GM18520 (cell line): ENCODE measurements around the gene ZCCHC24.

Source experiments
- ATAC-seq: cut with Tn5 transposase; IDR thresholded peaks from one replicate; pipeline ENCODE4 v1.9.1; 2021; ENCODE audit not compliant: unreplicated experiment

The ZCCHC24 gene

DNA sequence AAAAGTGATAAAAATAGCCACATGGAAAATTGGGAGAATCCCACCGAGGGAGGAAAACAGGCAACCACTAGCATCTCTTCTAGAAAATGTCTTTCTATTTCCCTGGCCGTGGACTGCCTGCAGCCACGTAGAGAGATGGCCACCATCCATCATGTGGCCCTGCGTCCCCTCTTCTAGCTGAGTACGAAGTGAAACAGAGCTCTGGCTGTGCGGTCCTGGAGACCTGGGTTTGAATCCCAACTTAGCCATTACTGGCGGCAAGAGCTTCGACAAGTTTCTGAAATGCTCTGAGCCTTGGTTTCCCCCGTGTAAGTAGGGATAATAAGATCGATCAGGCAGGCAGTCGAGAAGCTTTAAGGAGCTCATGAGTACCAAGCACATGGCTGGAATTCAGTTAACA is 32.9 kb downstream of the ZCCHC24 start:
- ATAC-seq: no peak

DNA sequence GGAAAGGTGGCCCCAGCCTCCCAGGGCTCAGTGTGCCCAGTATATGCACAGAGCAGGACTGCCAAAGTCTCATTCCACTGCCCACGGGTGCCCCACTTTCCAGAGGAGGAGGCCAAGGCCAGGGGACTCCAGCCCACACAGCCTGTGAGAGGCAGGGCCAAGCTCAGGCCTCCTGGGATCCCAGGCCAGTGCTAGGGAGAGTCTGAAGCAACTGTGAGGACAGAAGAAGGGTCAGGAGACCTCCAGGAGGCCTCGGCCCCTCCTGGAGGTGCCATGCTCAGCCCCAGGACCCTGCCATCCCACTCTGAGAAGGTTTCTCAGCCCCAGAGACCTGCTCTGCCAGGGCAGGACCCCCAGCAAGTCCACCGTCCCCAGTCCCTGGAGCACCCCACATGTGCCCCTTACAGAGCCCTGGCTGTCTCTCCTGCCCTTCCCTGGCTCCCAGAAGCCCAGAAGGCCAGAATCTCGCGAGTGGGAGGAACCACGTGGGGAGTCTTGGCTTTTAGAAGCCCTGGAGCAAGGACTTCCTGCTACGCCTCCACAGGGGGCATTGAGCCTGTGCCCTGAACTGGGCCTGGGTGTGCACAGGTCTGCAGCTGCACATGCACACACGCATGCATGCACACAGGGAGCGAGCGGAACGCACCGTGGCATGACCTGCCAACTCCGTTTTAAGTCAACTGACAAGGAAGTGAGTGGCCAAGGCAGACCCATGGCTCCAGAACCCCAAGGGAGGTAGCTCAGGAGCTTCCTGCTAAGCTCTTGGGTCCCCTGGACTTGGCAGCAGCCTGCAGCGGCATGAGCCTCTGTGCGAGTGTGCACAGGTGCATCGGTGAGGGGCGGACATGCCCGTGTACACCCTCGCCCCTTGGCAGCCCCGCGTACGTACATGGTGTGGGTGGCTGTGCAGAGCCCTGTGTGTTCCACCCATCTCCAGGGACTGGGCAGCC is 33.6 kb downstream of the ZCCHC24 start:
- ATAC-seq: no peak

DNA sequence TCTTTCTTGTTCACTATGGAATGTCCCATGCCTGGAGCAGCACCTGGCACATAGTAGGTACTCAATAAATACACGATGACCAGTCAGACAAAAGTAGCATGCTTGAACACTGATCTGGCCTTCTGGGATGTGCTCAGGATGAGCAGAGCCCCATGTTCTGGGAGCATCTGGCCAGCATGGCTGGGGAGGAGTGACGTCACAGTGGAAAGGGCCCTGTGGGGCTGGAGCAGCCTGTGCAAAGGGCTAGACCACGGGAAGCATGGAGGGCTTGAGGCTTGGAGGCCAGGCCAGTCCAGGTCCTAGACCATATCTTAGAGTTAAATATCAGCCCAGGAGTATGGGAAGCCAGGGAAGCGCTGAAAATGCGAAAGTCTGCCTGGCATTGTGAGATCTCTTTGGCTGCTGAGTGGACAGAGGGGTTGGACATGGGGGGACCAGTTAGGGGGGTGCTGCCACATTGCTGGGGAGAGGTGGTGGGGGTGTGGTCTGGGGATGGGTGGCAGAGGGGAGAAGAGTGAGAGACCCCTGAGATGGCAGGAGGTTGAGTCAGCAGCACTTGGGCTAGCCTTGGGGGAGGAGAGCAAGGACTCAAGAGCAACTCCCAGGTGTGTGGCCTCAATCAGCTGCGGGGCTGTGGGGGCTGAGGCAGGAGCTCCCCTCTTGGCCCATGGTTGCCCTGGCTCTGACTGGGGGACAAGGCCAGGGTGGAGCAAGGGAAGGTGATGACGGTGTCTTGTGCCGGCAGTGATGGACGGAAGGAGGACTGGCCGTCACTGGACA is 34.9 kb downstream of the ZCCHC24 start:
- ATAC-seq: no peak

DNA sequence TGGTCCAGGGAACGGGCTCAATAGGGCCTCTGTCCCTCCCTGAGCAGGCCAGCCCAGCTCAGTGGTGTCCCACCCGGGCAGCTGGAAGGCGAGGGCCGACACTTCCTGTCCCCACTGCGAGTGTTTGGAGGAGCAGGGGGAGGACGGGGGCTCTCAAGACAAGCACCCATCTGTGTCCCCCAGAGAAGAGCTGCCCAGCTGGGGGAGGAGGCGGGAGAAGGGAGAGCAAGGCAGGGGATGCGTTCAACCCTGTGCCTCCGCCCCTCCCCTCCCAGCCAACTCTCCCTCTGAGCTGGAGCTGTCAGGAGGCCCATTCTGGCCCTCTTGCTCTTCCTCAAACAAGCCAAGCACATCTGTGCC is 35.7 kb downstream of the ZCCHC24 start:
- no peak for ATAC-seq

DNA sequence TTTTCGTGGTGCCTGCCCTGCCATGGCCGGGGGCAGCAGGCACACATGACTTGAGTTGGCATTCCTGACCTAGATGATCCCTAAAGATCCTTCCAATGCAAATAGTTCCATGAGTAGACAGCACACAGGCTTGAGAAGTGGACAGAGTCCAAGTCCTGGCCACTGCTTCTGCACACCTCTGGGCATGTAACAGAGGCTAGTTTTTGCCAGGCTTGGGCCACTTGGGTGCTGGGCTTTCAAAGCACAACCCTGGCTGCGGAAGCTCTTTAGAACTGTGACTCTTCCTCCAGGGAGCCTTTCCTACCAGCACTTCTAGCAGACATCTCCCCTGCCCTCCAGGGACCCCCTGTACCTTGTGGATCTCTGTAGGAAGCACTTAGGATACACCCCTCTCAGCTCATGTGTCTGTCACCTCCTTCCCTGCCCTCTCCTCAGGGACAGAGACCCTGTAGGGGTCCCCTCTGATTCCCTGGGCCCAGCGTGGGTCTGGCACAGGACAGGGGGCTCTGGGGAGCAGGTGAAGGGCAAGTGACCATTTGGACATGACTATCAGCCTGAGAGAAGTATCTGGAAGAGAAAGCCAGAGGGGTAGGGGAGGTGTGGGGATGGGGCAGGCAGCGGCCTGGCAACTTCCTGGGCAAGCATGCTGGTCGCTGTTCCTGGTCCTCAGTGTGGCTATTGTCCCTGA is 36.2 kb downstream of the ZCCHC24 start:
- ATAC-seq: no peak

DNA sequence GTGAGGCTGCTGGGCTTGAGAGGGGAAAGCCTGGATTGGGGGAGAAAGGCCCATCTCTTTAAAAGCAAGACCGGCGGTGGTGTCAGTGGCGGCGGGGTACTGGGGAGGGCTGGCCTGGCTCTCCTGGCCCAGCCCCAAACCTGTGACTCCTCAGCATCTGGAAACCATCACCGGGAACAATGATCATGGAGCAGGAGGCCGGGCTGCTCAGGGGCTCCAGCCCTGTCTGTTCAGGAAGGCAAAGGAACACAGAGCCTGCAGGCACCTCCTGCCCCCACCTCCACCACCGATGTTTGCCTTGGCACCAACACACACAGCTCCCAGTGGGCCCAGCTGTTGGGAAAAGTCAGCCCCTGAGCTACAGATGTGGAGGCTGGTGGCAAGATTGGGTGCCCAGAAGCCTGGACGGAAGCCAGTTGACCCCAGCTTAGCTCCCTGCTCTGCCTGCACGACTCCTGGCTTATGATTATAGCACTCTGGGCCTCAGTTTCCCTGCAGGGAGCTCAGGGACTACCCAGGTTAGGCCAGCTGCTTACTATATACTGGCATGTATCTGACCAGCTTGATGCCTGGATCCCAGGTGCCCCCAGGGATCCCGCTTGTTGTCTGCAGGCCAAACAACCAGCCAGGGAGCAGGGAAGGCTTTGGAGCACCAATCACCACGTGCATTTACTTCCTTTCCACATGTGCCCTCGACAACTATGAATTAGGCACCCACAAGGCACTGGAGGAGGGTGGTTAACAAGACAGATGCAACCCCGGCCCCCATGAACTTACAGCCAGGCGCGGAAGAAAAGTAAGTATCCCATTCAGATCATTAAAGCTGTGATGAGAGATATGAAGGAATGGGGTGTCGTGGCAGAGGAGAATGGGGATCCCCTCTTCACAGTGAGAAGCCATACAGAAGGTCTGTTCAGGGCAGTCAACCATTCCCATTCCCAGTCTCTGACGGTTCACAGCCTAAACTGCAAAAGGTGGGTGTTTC is 37.3 kb downstream of the ZCCHC24 start:
- ATAC-seq: no peak

DNA sequence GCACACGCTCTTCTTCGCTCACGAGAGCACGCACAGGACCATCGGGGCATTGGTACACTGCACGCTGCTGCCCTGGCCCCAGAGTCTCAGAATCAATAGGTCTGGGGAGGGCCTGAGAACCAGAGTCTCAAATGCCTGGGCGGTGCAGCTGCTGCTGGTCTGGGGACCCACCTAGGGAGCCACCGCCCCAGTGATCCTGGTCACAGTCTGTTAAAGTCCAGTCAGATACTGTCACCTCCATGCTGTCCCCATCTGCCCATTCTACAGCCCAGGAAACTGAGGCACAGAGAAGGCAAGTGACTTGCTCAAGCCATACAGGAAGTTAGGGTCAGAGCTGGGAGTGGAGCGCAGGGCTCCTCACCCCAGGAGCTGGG is 38.0 kb downstream of the ZCCHC24 start:
- ATAC-seq: no peak

DNA sequence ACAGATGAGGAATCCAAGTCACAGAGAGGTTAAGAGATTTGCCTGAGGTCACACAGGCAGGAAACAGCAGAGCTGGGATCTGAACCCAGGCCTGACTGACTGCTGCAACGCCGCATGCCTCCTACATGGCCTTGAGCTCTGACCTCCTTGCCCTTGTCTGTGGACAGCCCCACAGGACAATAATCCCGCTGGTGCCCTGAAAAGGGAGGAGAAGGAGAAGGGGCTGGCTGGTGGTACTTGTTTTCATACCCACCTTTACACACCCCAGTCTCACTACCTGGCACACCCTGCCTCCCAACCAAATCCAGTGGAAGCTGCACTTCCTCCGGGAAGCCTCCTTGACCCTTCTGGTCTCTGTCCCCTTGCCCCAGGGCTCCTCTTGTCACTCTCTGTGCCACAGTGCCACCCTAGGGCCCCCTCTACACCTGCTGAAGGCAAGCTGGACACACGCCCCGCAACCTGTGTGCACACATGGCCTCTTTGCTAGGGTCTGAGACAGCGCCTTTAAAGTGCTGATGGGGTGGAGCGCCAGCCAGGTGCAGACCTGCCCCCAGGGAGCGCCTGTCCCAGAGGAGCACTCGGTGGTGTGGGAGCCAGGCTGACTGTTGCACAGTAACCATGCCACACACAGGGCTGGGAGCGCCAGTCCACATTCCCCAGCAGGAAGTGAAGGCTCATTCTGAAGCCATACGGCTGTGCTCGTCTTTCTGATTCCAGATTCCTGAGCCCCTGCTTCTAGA is 38.6 kb downstream of the ZCCHC24 start:
- no peak for ATAC-seq

DNA sequence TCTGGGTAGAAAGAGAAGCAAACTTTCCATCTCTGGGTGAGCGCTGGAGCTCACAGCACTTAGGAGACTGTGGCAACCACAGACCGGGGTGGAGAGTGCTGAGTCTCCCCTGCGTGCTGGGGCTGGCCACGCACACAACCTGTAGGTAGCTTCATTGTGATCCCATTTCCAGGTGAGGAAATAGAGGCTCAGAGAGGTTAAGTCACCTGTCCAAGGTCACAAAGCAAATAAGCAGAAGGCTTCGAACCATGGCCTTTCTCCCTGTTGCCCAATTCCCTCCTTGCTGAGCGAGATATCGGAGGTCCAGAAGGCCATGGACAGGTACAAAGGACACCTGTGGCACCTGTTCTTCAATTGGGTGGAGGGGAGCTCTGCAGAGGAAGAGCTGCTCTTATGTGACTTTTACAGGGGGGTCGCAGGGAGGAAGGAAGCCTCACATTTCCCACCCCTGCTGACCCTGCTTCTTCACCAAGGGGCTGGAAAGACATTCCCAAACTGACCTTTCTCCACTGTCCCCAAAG is 39.4 kb downstream of the ZCCHC24 start:
- ATAC-seq: no peak

DNA sequence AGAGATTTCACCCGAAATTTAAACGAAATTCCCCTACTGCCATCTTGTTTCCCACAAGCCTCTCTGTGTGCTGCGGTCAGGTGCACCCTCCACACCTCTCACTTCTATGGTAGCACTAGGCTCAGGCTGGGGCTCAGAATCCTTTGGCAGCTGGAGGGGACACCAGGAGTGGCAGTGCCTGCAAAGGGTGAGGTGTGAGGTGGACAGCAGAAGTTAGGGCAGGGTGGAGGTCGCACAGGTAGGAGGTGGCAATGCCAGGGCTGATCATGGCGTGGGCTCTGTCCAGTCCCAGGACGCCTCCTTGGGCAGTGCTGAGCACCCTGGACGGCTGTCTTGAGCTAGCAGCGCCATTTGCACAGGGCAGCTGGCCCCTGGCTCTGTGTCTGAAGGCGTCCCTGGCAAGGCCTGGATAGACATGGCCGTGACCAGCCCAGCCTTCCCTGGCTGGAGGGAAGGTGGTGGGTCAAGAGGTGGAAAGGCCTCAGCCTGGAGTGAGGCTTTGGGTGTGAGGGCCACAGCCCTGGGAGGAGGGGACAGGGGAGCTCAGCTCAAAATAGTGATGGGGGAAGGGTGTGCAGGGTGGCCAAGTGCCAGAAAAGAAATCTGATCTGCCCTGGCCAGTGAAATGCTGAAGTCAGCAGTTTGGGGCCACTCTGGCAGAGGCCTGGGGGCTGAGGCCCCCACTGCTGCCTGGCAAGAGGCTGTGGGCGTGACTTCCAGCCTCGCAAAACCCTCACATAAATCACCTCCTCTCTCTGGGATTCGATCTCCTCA is 40.0 kb downstream of the ZCCHC24 start:
- no peak for ATAC-seq

DNA sequence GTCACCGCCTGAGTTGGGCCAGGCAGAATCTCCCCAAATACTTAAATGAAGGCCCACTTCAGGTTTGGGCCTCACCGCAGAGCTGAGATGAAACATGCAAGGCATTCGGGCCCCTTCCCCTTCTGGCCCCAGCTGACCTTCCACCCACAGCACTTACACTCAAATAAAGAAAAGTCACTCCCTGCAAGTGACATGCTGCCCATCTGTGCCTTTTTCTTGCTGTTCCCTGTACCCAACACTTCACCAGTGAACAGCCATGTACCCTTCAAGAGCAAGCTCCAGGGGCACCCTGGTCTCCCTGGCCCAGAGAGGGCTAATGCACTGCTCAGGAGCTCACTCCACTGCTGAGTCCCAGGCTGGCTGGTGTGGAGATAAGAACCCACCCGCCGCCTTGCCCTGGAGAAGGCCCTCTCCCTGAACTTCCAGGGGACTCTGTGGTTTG is 40.7 kb downstream of the ZCCHC24 start:
- ATAC-seq: no peak

DNA sequence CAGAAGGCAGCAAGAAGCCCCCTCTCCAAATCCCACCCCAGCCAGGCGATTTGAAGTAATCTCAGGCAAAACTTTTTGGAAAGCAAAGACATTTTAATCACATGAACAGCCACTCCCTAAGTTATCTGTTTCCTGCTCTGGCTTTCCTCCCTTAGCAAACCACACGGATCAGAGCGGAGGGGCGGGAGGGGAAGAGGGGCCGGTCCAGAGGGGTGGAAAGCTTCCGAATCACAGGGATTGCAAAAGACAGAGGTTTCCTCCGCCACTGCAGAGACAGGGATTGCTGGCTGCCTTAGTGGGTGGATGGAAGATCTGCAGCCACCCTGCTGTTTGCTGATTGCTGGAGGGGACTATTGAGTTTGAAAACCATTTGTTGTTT is 41.2 kb downstream of the ZCCHC24 start:
- ATAC-seq: no peak

DNA sequence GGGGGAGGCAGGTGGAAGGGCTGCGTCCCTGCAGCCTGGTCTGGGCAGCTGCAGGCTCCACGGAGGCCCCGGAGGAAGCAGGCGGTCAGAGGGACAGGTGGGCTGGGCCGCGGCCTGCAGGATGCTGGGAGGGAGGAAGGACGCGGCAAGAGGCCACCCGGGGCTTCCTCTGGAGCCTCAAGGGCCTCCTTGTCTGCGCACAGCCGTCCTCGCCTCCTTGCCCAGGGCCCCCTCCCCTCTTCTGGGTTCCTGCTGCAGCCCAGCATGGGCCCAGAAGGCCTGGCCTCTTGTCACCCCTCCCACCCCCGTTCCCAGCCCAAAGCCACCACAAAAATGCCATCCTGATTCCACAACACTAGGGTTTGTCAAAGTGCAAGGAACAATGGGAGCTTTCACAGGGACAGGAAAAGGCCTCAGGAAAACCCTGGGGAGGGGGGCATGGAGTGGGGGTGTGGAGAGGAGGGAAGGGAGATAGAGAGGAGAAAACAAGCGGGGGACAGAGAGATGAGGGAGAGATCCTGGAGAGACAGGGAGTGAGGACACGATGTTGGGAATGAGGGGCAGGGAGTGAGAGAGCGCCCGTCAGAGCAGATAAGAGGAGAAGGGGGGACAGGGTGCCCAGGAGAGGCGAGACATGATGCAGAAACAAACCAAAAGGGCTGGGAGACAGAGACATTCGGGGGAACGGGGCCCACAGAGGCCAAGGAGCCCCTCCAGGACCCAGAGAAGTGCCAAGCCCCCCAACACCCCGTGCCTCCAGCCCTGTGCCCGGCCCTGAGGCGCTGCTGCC is 41.8 kb downstream of the ZCCHC24 start:
- no peak for ATAC-seq

DNA sequence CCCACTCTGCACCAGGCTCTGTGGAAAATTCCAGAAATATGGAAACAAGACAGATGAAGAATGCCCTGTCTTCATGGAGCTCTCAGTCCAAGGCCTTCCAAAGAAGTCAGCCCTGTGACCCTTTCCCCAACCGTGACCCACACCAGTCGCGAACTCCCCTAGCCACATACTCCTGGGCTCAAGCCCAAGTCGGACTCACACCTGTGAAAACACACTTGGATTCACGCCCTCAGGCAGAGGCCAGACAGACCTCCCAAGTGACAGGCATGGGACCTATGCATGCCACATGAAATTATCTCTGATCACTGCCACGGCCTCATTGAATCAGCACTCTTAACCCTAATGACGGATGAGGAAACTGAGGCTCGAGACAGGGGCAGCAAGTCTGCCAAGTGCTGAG is 42.5 kb downstream of the ZCCHC24 start:
- no peak for ATAC-seq

DNA sequence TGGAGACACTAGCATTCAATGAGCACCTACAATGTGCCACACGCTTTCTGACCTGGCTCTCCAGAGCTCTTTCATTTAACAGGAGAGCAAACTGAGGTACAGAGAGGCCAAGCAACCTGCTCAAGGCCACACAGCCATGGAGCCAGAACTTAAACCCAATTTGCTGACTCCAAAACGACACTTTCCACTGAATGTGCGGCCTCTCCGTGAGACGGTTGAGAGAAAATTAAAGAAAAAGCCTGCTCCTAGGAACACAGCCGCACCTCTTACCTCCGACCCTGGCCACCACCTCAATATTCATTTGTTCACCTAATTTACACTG is 42.8 kb downstream of the ZCCHC24 start:
- ATAC-seq: no peak

DNA sequence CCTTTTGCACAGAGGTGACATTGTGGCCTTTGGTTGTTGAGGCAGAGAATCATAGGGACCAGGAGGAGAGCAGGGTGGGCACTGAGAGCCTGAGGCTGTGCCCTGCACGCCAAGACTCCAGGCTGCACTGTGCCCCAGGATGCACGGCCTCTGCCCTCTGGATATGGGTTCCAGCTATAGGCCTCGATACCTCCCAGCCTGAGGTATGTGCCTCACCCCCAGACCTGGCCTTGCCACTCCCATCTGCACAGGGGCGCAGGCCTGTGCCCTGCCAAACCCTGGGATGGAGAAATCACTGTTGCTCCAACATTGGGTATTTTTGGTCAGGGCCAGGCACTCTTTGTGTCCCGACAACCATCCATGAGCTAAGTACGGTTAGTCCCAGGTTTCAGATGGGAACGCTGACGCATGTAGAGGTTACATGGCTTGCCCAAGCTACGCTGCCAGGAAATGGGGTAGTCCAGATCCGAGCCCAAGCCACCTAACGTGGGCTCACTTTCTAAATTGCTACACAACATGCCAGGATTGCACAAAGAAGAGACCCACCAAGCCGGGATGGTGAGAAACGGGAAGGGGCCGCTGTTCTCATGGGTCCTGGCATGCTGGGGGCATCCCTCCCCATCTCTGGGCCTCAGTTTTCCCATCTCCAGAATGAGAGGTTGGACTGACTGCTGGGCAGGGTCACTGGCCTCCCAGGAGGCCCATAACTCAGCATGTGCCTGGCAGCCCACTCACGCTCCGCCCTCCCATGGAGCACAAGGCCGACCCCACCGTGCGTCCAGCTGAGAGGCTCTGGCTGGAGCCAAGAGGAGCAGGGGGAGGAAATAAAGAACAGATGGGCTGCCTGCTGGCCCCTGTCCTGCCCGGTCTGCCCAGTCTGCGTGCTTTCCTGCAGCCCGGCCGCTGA is 44.2 kb downstream of the ZCCHC24 start:
- ATAC-seq: no peak
